ENCODE data around the gene ISG20. TPM values are rescaled to one million over a fixed set of nuclear protein-coding genes. Genes with fewer than 3 reads are reported as not detected.
A peak's percentile ranks its signal among the peaks of the same experiment; 100 is the strongest.
"Not testable (repeated sequence)": the region's sequence is repeated elsewhere in the genome, so short reads cannot be mapped to it uniquely, and the experiment has no call there.

ISG20 gene
- total RNA-seq, 1 experiment from 2014 or later = 125 TPM

GRCh38 chr15:88628018-88628654, 10.7 kb upstream of the ISG20 start:
- in situ Hi-C loops (cut with HindIII; ENCODE audit: low pct_unique_long_range_greater_than_20kb, low sequenced_read_pairs) = no loop called here
- no peak for DNase-seq (ENCODE audit: low read depth, low spot score)

DNA sequence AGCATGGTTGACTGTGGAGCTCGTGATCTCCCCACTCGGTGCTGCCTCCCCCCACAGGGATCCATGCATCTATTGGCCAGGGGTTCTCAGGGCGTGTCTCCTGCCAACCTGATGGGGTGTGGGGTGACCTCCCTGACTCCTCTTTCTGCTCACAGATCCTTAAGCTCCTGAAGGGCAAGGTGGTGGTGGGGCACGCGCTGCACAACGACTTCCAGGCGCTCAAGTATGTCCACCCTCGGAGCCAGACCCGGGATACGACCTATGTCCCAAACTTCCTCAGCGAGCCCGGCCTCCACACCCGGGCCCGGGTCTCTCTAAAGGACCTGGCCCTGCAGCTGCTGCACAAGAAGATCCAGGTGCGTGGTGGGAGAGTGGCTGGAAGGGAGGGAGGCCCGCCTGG, 9.7 kb upstream of the ISG20 start:
- in situ Hi-C loops (cut with HindIII; ENCODE audit: low pct_unique_long_range_greater_than_20kb, low sequenced_read_pairs) = no loop called here
- DNase-seq (ENCODE audit: low read depth, low spot score) = no peak

- in situ Hi-C loops (cut with HindIII; ENCODE audit: low pct_unique_long_range_greater_than_20kb, low sequenced_read_pairs) = no loop called here
- DNase-seq (ENCODE audit: low read depth, low spot score) = no peak
These were observed 8.6 kb upstream of the ISG20 start for GRCh38 chr15:88630141-88630721.

DNA sequence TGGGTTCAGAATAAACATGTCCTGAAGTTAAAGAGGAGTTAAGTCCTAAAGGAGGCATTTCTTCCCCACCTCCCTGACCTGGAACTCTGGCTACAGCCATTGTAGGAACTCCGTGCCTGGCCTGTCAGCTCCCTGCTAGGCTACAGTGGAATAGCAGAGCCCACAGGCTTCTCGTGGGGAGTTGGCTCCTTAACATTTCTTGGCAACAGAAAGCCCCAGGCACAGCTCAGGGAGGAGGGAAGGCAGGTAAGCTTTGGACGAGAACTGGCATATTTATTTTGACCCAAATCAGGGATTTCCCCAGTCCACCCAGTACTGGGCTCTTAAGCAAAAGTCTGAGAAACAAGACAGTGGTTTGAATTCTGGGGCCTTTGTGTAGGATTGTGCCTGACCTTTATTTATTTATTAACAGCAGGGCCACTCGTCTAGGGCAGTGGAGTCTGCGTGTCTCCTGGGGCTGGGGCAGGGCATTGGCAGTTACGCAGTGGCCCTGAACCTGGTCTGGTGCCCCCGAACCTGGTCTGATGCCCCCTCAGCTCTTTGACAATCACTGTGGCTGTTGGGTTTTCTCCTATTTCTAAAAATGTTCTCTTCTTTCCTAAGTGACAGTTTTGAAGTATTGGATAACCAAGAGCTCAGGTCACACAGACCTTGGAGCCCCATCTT, 7.9 kb upstream of the ISG20 start:
- in situ Hi-C loops (cut with HindIII; ENCODE audit: low pct_unique_long_range_greater_than_20kb, low sequenced_read_pairs) = no loop called here
- DNase-seq (ENCODE audit: low read depth, low spot score) = no peak

GRCh38 chr15:88631464-88632028, 7.3 kb upstream of the ISG20 start:
- DNase-seq (ENCODE audit: low read depth, low spot score) = no peak
- in situ Hi-C loops (cut with HindIII; ENCODE audit: low pct_unique_long_range_greater_than_20kb, low sequenced_read_pairs) = no loop called here

DNA sequence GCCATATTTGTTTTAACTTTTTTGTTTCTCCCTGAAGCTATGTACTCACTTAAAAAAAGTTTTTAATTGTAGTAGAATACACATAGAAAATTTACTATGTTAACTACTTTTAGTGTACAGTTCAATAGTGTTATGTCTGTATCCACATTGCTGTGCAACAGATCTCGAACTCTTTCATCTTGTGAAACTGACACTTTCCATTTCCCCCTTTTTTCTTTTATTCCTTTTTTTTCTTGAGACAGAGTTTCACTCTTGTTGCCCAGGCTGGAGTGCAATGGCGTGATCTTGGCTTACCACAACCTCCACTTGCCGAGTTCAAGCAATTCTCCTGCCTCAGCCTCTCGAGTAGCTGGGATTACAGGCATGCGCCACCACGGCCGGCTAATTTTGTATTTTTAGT, 6.0 kb upstream of the ISG20 start:
- DNase-seq (ENCODE audit: low read depth, low spot score); in situ Hi-C loops (cut with HindIII; ENCODE audit: low pct_unique_long_range_greater_than_20kb, low sequenced_read_pairs): not testable (repeated sequence)

DNA sequence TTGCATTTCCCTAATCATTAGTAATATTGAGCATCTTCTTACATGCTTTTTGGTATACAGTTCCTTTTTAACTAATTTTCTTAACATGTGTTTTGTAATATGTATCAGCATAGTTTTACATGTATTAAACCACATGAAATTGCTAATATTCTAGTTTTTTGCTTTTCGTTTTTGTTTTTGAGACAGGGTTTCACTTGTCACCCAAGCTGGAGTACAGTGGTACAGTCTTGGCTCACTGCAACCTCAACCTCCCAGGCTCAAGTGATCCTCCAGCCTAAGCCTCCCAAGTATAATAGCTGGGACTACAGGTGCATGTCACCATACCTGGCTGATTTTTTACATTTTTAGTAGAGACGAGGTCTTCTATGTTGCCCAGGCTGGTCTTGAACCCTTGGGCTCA, 4.4 kb upstream of the ISG20 start:
- no peak for DNase-seq (ENCODE audit: low read depth, low spot score)
- in situ Hi-C loops (cut with HindIII; ENCODE audit: low pct_unique_long_range_greater_than_20kb, low sequenced_read_pairs) = no loop called here

DNA sequence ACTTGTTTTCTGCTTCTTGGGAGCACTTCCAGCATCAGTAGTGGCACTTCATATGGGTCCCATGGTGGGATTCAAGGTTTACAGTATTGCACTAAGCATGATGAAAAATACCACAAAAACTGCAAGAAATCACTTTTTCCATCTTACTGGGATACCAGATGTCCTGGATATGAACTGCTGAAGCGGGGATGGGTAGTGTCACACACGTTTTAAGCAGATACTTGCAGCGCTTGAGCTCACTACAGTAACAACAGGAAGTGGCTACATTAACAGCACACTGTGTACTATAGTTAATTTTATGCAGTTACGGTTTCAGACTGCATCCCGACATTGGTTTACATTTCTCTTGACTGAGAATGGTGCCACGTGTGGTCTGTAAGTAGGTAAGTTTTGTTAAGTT, 3.5 kb upstream of the ISG20 start:
- no peak for DNase-seq (ENCODE audit: low read depth, low spot score)
- in situ Hi-C loops (cut with HindIII; ENCODE audit: low pct_unique_long_range_greater_than_20kb, low sequenced_read_pairs) = no loop called here

DNA sequence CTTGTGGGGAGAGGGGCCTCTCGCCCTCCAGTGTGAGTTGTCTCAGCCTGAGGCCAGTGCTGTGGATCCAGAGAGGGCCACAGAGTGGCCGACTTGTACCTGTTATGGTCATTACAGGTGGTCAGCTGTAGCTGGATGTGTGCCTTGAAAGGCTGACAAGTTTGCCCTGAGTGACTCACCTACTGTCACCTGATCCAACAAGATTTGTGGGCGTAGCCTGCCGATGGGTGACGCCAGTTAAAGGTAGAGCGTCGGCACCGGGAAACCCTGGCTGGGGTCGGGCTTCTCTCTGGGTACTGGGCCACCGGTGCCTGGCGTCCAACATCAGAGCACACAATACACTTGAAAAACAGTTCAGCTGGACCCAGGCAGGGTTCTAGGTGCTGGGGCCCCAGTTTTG, 2.8 kb upstream of the ISG20 start:
- in situ Hi-C loops (cut with HindIII; ENCODE audit: low pct_unique_long_range_greater_than_20kb, low sequenced_read_pairs) = no loop called here
- DNase-seq (ENCODE audit: low read depth, low spot score) = no peak

GRCh38 chr15:88636654-88637053, 2.2 kb upstream of the ISG20 start:
- in situ Hi-C loops (cut with HindIII; ENCODE audit: low pct_unique_long_range_greater_than_20kb, low sequenced_read_pairs) = no loop called here
- peak; percentile 46 for DNase-seq (ENCODE audit: low read depth, low spot score)

GRCh38 chr15:88637436-88637835, 1.4 kb upstream of the ISG20 start:
- no peak for DNase-seq (ENCODE audit: low read depth, low spot score)
- in situ Hi-C loops (cut with HindIII; ENCODE audit: low pct_unique_long_range_greater_than_20kb, low sequenced_read_pairs) = no loop called here

GRCh38 chr15:88637841-88638625, 783 bp upstream of the ISG20 start:
- no peak for DNase-seq (ENCODE audit: low read depth, low spot score)
- in situ Hi-C loops (cut with HindIII; ENCODE audit: low pct_unique_long_range_greater_than_20kb, low sequenced_read_pairs) = no loop called here

GRCh38 chr15:88641959-88642452, 3.2 kb downstream of the ISG20 start:
- in situ Hi-C loops (cut with HindIII; ENCODE audit: low pct_unique_long_range_greater_than_20kb, low sequenced_read_pairs) = no loop called here
- no peak for DNase-seq (ENCODE audit: low read depth, low spot score)

DNA sequence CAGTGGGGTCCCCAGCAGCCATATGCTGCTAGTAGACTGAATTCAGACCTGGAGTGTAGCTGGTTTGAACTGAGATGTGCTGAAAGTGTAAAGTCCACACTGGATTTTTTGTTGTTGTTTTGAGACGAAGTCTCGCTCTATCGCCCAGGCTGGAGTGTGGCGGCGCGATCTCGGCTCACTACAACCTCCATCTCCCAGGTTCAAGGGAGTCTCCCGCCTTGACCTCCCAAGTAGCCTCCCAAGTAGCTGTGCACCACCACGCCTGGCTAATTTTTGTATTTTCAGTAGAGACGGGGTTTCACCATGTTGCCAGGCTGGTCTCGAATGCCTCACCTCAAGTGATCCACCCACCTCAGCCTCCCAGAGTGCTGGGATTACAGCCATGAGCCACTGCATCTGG, 3.7 kb downstream of the ISG20 start:
- in situ Hi-C loops (cut with HindIII; ENCODE audit: low pct_unique_long_range_greater_than_20kb, low sequenced_read_pairs); DNase-seq (ENCODE audit: low read depth, low spot score): not testable (repeated sequence)

DNA sequence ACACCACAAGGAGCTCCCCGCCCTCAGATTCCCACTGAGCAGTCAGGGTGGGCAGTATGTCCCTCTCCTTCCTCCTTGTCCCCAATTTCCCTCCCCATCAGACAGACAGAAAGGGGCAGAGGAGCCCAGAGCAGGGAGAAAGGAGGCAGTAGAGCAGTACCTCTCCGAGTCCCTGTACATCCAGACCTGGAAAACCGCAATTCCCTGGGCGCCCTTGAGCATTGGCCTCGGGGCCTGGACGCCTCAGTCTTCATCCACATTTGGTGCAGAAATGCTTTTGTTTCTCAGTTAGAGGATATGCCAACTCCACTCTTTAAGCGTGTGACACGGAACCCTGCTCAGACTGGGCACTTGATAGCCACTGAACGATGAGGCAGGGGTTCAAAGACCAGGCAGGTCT, 5.9 kb downstream of the ISG20 start:
- in situ Hi-C loops (cut with HindIII; ENCODE audit: low pct_unique_long_range_greater_than_20kb, low sequenced_read_pairs) = no loop called here
- DNase-seq (ENCODE audit: low read depth, low spot score) = no peak

DNA sequence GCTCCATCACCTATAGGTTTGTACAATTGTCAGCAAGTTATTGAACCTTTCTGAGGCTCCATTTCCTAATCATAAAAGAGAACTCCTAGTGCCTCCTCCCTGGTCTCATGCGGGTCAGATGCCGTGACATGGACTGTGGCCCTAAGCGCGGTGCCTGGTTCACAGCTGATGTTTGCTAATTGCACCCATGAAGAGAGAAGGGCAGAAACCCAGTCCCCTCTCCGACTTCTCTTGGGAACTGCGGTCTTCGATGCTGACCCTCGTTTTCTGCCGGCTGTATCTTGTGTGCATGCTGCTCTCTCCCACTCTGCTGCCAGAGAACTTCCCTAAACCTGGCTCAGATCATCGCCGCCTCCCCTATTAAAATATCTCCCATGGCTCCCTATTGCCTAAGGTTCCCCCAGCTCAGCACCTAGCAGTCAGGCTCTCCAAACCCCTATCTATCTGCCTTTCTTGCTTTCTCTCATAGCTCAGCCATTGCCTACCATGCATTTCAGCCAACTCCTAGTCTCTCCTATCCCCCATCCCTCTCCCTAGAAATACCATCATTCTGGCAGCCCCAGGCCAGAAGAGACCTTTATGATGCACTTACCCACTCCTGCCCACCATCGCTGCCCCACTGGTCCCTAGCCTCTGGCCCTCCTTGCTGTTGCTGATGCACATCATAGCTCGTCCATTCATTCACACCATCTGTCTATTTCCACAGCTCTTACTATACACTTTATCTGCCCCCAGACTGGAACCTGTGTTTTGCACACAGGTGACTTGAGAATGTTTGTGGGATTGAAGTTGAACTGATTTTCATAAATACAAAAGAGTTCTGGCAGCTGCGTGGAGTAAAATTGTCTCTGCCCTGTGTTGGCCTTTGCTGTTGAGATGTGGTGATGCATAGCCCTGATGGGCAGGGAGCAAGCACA, 6.6 kb downstream of the ISG20 start:
- no peak for DNase-seq (ENCODE audit: low read depth, low spot score)
- in situ Hi-C loops (cut with HindIII; ENCODE audit: low pct_unique_long_range_greater_than_20kb, low sequenced_read_pairs) = no loop called here

GRCh38 chr15:88646088-88646405, 7.2 kb downstream of the ISG20 start:
- DNase-seq (ENCODE audit: low read depth, low spot score) = no peak
- in situ Hi-C loops (cut with HindIII; ENCODE audit: low pct_unique_long_range_greater_than_20kb, low sequenced_read_pairs) = no loop called here

All from SK-MEL-5 (cell line).